Astrocyte of the cerebellum (primary cell): ENCODE data around the gene SLC6A4.
"Not testable (repeated sequence)": the region's sequence is repeated elsewhere in the genome, so short reads cannot be mapped to it uniquely, and the experiment has no call there.

Source experiments
- DNase-seq: peaks from one replicate; pipeline ENCODE4 v3.0.0-alpha.2; 2011; ENCODE audit warnings: low read depth
- H3K4me3 ChIP-seq: 2 replicates; pipeline ENCODE4 v1.5.1; 2011; ENCODE audit warnings: mild to moderate bottlenecking, low read depth, low read length, moderate library complexity
- in situ Hi-C: cut with HindIII; loops from 2 replicates; pipeline ENCODE4 v1.10.0; 2017; ENCODE audit warnings: low sequenced_read_pairs
- TF ChIP-seq, protein P1 (sequence below): IDR thresholded peaks from 2 replicates; pipeline ENCODE4 v1.5.1; 2012; ENCODE audit warnings: low read length, low read depth, moderate library complexity, mild to moderate bottlenecking; ENCODE audit errors: missing control alignments

SLC6A4 gene

GRCh38 chr17:30209930-30210329 lies 25.6 kb downstream of the SLC6A4 start:
- no peak overlapping the region for H3K4me3 ChIP-seq
- no peak for DNase-seq
- in situ Hi-C loops: no loop called here
- TF ChIP-seq, protein P1, sequence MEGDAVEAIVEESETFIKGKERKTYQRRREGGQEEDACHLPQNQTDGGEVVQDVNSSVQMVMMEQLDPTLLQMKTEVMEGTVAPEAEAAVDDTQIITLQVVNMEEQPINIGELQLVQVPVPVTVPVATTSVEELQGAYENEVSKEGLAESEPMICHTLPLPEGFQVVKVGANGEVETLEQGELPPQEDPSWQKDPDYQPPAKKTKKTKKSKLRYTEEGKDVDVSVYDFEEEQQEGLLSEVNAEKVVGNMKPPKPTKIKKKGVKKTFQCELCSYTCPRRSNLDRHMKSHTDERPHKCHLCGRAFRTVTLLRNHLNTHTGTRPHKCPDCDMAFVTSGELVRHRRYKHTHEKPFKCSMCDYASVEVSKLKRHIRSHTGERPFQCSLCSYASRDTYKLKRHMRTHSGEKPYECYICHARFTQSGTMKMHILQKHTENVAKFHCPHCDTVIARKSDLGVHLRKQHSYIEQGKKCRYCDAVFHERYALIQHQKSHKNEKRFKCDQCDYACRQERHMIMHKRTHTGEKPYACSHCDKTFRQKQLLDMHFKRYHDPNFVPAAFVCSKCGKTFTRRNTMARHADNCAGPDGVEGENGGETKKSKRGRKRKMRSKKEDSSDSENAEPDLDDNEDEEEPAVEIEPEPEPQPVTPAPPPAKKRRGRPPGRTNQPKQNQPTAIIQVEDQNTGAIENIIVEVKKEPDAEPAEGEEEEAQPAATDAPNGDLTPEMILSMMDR: no peak

DNA sequence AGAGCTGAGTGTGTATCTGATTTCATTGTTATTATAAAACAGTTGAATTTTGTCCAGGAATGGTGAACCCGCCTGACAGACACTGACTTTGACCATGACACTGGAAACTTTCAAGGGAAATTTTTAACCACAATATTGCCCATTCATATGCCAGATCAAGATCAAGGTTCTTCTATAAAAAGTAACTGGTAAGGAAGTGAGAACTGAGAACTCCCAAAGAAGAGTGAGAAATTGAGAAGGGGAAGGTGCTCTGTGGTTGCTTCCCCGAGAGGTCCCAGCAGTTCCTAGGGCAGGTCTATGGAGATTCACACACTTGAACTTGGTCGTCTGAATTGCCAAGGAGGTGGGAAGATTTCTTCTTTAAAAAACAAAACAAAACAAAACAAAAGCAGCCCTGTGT lies 27.3 kb downstream of the SLC6A4 start:
- TF ChIP-seq, protein P1: no peak
- in situ Hi-C loops: no loop called here
- no peak overlapping the region for H3K4me3 ChIP-seq
- DNase-seq: no peak

DNA sequence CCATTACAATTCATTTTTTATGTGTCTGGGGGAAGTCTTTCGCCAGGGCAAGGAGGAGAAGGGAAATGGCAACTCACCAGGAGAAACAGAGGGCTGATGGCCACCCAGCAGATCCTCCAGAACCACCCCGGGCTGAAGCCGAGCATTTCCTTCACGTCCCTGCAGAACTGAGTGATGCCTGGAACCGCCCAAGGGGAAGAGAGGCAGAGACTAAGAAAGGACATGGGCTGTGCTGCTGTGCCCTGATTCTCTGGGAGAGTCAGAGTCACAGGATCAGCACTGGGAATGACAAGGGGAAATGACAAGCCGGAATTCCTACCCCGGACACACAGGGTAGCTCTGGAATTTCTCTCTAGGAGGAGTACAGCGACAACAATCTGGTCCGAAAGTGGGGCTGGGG lies 27.8 kb downstream of the SLC6A4 start:
- TF ChIP-seq, protein P1: no peak
- no peak overlapping the region for H3K4me3 ChIP-seq
- DNase-seq: no peak
- in situ Hi-C loops: no loop called here

DNA sequence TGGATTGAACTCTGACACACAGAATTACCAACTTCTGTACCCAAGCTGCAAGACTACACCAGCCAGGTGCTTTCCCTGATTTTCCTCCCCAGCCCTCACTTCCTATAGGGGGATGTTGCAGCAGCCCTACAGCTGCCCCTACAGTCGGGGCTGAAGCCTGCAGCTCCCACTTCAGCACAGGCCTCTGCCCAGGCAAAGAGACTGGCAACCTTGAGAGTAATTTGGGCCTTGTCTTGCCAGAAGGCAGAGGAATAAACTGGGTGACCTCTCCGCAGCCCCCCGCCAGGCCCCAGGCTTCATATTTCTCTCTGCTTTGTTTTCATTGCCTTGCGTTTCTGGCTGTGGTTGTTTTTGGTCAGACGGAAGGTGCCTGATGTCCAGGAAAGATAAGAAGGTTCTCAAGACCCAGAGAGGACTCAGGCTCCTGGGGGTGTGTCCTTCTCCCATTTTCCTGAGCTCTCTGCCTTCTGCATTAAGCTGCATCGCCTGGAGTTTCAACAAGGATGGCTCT lies 32.0 kb downstream of the SLC6A4 start:
- in situ Hi-C loops: no loop called here
- TF ChIP-seq, protein P1: no peak
- no peak for DNase-seq
- H3K4me3 ChIP-seq: no peak overlapping the region

GRCh38 chr17:30200656-30201055 lies 34.8 kb downstream of the SLC6A4 start:
- H3K4me3 ChIP-seq, in situ Hi-C loops, DNase-seq: not testable (repeated sequence)

- no peak overlapping the region for H3K4me3 ChIP-seq
- TF ChIP-seq, protein P1: no peak
- DNase-seq: no peak
- in situ Hi-C loops: no loop called here
Measured at GRCh38 chr17:30200106-30200505, 35.4 kb downstream of the SLC6A4 start.

GRCh38 chr17:30199600-30199999 lies 35.9 kb downstream of the SLC6A4 start:
- TF ChIP-seq, protein P1: no peak
- in situ Hi-C loops: no loop called here
- no peak overlapping the region for H3K4me3 ChIP-seq
- no peak for DNase-seq
